Fibroblast of lung (primary cell): ENCODE results near the gene PRMT7. TPM values are rescaled to one million over a fixed set of nuclear protein-coding genes. Genes with fewer than 3 reads are reported as not detected.
A peak's percentile ranks its signal among the peaks of the same experiment; 100 is the strongest.

ENCODE experiments used
- DNase-seq, 2 donors: peaks; one replicate each; pipeline versions ENCODE4 v3.0.0 to v3.0.0-alpha.2; 2010; ENCODE audit warnings: low read depth in 2 of 2
- H2AFZ ChIP-seq: 2 replicates; pipeline ENCODE4 v1.5.1; 2012; ENCODE audit warnings: low read length, control low read depth, inconsistent platforms
- H3K27ac ChIP-seq: 2 replicates; pipeline ENCODE4 v1.5.1; 2011; ENCODE audit warnings: low read length, control low read depth; ENCODE audit not compliant: insufficient read depth
- H3K27me3 ChIP-seq: 2 replicates; pipeline ENCODE4 v1.5.1; 2011; ENCODE audit warnings: mild to moderate bottlenecking, low read length; ENCODE audit not compliant: control insufficient read depth, insufficient read depth
- H3K36me3 ChIP-seq: 2 replicates; pipeline ENCODE4 v1.5.1; 2011; ENCODE audit warnings: low read length; ENCODE audit not compliant: control insufficient read depth, insufficient read depth
- H3K4me1 ChIP-seq: 2 replicates; pipeline ENCODE4 v1.5.1; 2011; ENCODE audit warnings: low read length; ENCODE audit not compliant: control insufficient read depth, insufficient read depth; ENCODE audit errors: extremely low read depth
- H3K4me2 ChIP-seq: 2 replicates; pipeline ENCODE4 v1.5.1; 2011; ENCODE audit warnings: low read length, control low read depth; ENCODE audit not compliant: insufficient read depth; ENCODE audit errors: extremely low read depth
- H3K4me3 ChIP-seq, 4 experiments: fragments of 200-600 bp in 1 of 4; sonication (generic) in 1 of 4; replicated peaks in 1 of 4; 2 replicates each; pipeline ENCODE4 v1.5.1; 2011 to 2016; ENCODE audit warnings: low read length in 4 of 4, low read depth in 3 of 4, mild to moderate bottlenecking in 3 of 4, control low read depth in 2 of 4, inconsistent platforms in 1 of 4, mixed read lengths in 1 of 4; ENCODE audit not compliant: insufficient read depth in 1 of 4; ENCODE audit errors: control extremely low read depth in 1 of 4
- H3K79me2 ChIP-seq: 2 replicates; pipeline ENCODE4 v1.5.1; 2012; ENCODE audit warnings: mild to moderate bottlenecking, low read length, inconsistent platforms; ENCODE audit not compliant: control insufficient read depth, insufficient read depth
- H3K9ac ChIP-seq: 2 replicates; pipeline ENCODE4 v1.5.1; 2011; ENCODE audit warnings: mild to moderate bottlenecking, low read length, control low read depth; ENCODE audit not compliant: insufficient read depth
- H3K9me3 ChIP-seq: 2 replicates; pipeline ENCODE4 v1.5.1; 2012; ENCODE audit warnings: low read depth, low read length; ENCODE audit not compliant: control insufficient read depth, insufficient read depth
- H4K20me1 ChIP-seq: 2 replicates; pipeline ENCODE4 v1.5.1; 2011; ENCODE audit warnings: low read length; ENCODE audit not compliant: control insufficient read depth, insufficient read depth; ENCODE audit errors: extremely low read depth
- EZH2 ChIP-seq: IDR thresholded peaks from 2 replicates; pipeline ENCODE4 v1.5.1; 2012; ENCODE audit warnings: low read length, control low read depth, mild to moderate bottlenecking; ENCODE audit errors: missing control alignments
- polyA plus RNA-seq, 2 donors: library from polyadenylated mRNA; depleted of rRNA in 1 of 2; stranded (reverse) in 1 of 2; unstranded in 1 of 2; fragments of >200 nt; gene quantifications; 2 replicates each; pipeline ENCODE4 v1.2.1, GENCODE V29; 2011 to 2012; ENCODE audit warnings: missing spikeins in 1 of 2
- total RNA-seq: library from RNA; depleted of rRNA; stranded (reverse); fragments of >200 nt; gene quantifications from 2 replicates; pipeline ENCODE4 v1.2.1, GENCODE V29; 2014
- TF ChIP-seq, protein P1 (sequence below), 2 donors: IDR thresholded peaks in 1 of 2; conservative IDR thresholded peaks in 1 of 2; 1 replicate in 1 of 2; 2 replicates in 1 of 2; pipeline ENCODE4 v1.5.1; 2011 to 2012; ENCODE audit warnings: low read length in 2 of 2, control low read depth in 1 of 2, inconsistent platforms in 1 of 2, low read depth in 1 of 2, mild to moderate bottlenecking in 1 of 2

PRMT7 gene
- total and polyA plus RNA-seq, 2 donors (not counting 1 experiment from before 2014, with no cell fraction given), result 24.0 to 39.3 TPM

- H3K27ac ChIP-seq, result no peak overlapping the region
- no peak overlapping the region for H3K4me3 ChIP-seq
- no peak overlapping the region for H2AFZ ChIP-seq
- no peaks in the 10 kb centered on the region for H3K4me1 ChIP-seq
- H3K9ac ChIP-seq, result no peak overlapping the region
- no peaks in the 10 kb centered on the region for H3K9me3 ChIP-seq
- no peaks in the 10 kb centered on the region for H4K20me1 ChIP-seq
- peak in 1 of 2 donors; percentile 8 for DNase-seq
- H3K4me2 ChIP-seq, result no peak overlapping the region
- no peaks in the 10 kb centered on the region for H3K27me3 ChIP-seq
- H3K36me3 ChIP-seq, result no peaks in the 10 kb centered on the region
- no peaks in the 10 kb centered on the region for H3K79me2 ChIP-seq
- TF ChIP-seq EZH2, result no peak
- TF ChIP-seq, protein P1, sequence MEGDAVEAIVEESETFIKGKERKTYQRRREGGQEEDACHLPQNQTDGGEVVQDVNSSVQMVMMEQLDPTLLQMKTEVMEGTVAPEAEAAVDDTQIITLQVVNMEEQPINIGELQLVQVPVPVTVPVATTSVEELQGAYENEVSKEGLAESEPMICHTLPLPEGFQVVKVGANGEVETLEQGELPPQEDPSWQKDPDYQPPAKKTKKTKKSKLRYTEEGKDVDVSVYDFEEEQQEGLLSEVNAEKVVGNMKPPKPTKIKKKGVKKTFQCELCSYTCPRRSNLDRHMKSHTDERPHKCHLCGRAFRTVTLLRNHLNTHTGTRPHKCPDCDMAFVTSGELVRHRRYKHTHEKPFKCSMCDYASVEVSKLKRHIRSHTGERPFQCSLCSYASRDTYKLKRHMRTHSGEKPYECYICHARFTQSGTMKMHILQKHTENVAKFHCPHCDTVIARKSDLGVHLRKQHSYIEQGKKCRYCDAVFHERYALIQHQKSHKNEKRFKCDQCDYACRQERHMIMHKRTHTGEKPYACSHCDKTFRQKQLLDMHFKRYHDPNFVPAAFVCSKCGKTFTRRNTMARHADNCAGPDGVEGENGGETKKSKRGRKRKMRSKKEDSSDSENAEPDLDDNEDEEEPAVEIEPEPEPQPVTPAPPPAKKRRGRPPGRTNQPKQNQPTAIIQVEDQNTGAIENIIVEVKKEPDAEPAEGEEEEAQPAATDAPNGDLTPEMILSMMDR (conservative IDR thresholded peaks at IDR 0.05 in 1 of 2, IDR thresholded peaks at IDR 0.05 in 1 of 2; ENCODE audit: low read depth in 1 of 2, low read length in 2 of 2), result no peak
These were observed 88.6 kb downstream of the PRMT7 start for GRCh38 chr16:68399456-68399855.

- no peak overlapping the region for H3K27ac ChIP-seq
- no peaks in the 10 kb centered on the region for H3K9me3 ChIP-seq
- H3K4me2 ChIP-seq, result no peak overlapping the region
- H3K79me2 ChIP-seq, result no peaks in the 10 kb centered on the region
- no peaks in the 10 kb centered on the region for H4K20me1 ChIP-seq
- H2AFZ ChIP-seq, result no peak overlapping the region
- H3K9ac ChIP-seq, result no peak overlapping the region
- no peaks in the 10 kb centered on the region for H3K27me3 ChIP-seq
- H3K4me1 ChIP-seq, result no peaks in the 10 kb centered on the region
- TF ChIP-seq EZH2, result no peak
- TF ChIP-seq, protein P1 (conservative IDR thresholded peaks at IDR 0.05 in 1 of 2, IDR thresholded peaks at IDR 0.05 in 1 of 2; ENCODE audit: low read depth in 1 of 2, low read length in 2 of 2), result no peak
- no peak for DNase-seq
- no peaks in the 10 kb centered on the region for H3K36me3 ChIP-seq
- no peak overlapping the region for H3K4me3 ChIP-seq
These were observed 89.5 kb downstream of the PRMT7 start for GRCh38 chr16:68400083-68400923.

- H3K36me3 ChIP-seq, result no peaks in the 10 kb centered on the region
- H3K4me1 ChIP-seq, result no peaks in the 10 kb centered on the region
- no peak overlapping the region for H3K4me2 ChIP-seq
- no peak overlapping the region for H2AFZ ChIP-seq
- no peak overlapping the region for H3K4me3 ChIP-seq
- H3K79me2 ChIP-seq, result no peaks in the 10 kb centered on the region
- H3K9me3 ChIP-seq, result no peaks in the 10 kb centered on the region
- H3K27ac ChIP-seq, result no peak overlapping the region
- H3K9ac ChIP-seq, result no peak overlapping the region
- H4K20me1 ChIP-seq, result no peaks in the 10 kb centered on the region
- H3K27me3 ChIP-seq, result no peaks in the 10 kb centered on the region
- DNase-seq, result no peak
- no peak for TF ChIP-seq EZH2
- TF ChIP-seq, protein P1 (conservative IDR thresholded peaks at IDR 0.05 in 1 of 2, IDR thresholded peaks at IDR 0.05 in 1 of 2; ENCODE audit: low read depth in 1 of 2, low read length in 2 of 2), result no peak
These were observed 90.2 kb downstream of the PRMT7 start for GRCh38 chr16:68400924-68401460.
